ENCODE data around the gene LMBR1.
A peak's percentile ranks its signal among the peaks of the same experiment; 100 is the strongest.
"Not testable (repeated sequence)": the region's sequence is repeated elsewhere in the genome, so short reads cannot be mapped to it uniquely, and the experiment has no call there.

LMBR1 gene

GRCh38 chr7:156725073-156725472 lies 167.9 kb downstream of the LMBR1 start:
- H3K27ac ChIP-seq: no peak overlapping the region
- DNase-seq (ENCODE audit: low read depth, low spot score): peak; percentile 48

- H3K27ac ChIP-seq: no peak overlapping the region
- no peak for DNase-seq (ENCODE audit: low read depth, low spot score)
These were observed 170.7 kb downstream of the LMBR1 start for GRCh38 chr7:156722043-156722826.

GRCh38 chr7:156703773-156704482 lies 189.1 kb downstream of the LMBR1 start:
- no peak overlapping the region for H3K27ac ChIP-seq
- DNase-seq (ENCODE audit: low read depth, low spot score): no peak

GRCh38 chr7:156703209-156703608 lies 189.8 kb downstream of the LMBR1 start:
- DNase-seq (ENCODE audit: low read depth, low spot score): no peak
- H3K27ac ChIP-seq: no peak overlapping the region

- no peak overlapping the region for H3K27ac ChIP-seq
- no peak for DNase-seq (ENCODE audit: low read depth, low spot score)
These were observed 190.6 kb downstream of the LMBR1 start for GRCh38 chr7:156702399-156702798.

- not testable (repeated sequence) for H3K27ac ChIP-seq; DNase-seq (ENCODE audit: low read depth, low spot score)
These were observed 191.2 kb downstream of the LMBR1 start for GRCh38 chr7:156701787-156702186.

- not testable (repeated sequence) for DNase-seq (ENCODE audit: low read depth, low spot score); H3K27ac ChIP-seq
These were observed 194.5 kb downstream of the LMBR1 start for GRCh38 chr7:156698512-156698911.

GRCh38 chr7:156697283-156697682 lies 195.7 kb downstream of the LMBR1 start:
- not testable (repeated sequence) for H3K27ac ChIP-seq; DNase-seq (ENCODE audit: low read depth, low spot score)

GRCh38 chr7:156693627-156694026 lies 199.4 kb downstream of the LMBR1 start:
- no peak for DNase-seq (ENCODE audit: low read depth, low spot score)
- H3K27ac ChIP-seq: no peak overlapping the region

GRCh38 chr7:156692849-156693248 lies 200.1 kb downstream of the LMBR1 start:
- no peak overlapping the region for H3K27ac ChIP-seq
- no peak for DNase-seq (ENCODE audit: low read depth, low spot score)

GRCh38 chr7:156691764-156692163 lies 201.2 kb downstream of the LMBR1 start:
- H3K27ac ChIP-seq: no peak overlapping the region
- DNase-seq (ENCODE audit: low read depth, low spot score): no peak

- no peak for DNase-seq (ENCODE audit: low read depth, low spot score)
- H3K27ac ChIP-seq: no peak overlapping the region
These were observed 208.3 kb downstream of the LMBR1 start for GRCh38 chr7:156684661-156685060.

GRCh38 chr7:156684251-156684650 lies 208.7 kb downstream of the LMBR1 start:
- H3K27ac ChIP-seq: no peak overlapping the region
- no peak for DNase-seq (ENCODE audit: low read depth, low spot score)

- no peak overlapping the region for H3K27ac ChIP-seq
- DNase-seq (ENCODE audit: low read depth, low spot score): no peak
These were observed 210.1 kb downstream of the LMBR1 start for GRCh38 chr7:156682928-156683327.

GRCh38 chr7:156680281-156680680 lies 212.7 kb downstream of the LMBR1 start:
- no peak for DNase-seq (ENCODE audit: low read depth, low spot score)

GRCh38 chr7:156677374-156678054 lies 215.5 kb downstream of the LMBR1 start:
- no peak for DNase-seq (ENCODE audit: low read depth, low spot score)

More at GRCh38 chr7:156680281-156680680, 212.7 kb downstream of the LMBR1 start:
- no peak overlapping the region for H3K27ac ChIP-seq

GRCh38 chr7:156676263-156676662 lies 216.7 kb downstream of the LMBR1 start:
- no peak for DNase-seq (ENCODE audit: low read depth, low spot score)
- H3K27ac ChIP-seq: no peak overlapping the region

More at GRCh38 chr7:156677374-156678054, 215.5 kb downstream of the LMBR1 start:
- no peak overlapping the region for H3K27ac ChIP-seq

GRCh38 chr7:156675721-156676120 lies 217.3 kb downstream of the LMBR1 start:
- DNase-seq (ENCODE audit: low read depth, low spot score): no peak
- no peak overlapping the region for H3K27ac ChIP-seq

GRCh38 chr7:156673902-156674301 lies 219.1 kb downstream of the LMBR1 start:
- DNase-seq (ENCODE audit: low read depth, low spot score): no peak
- H3K27ac ChIP-seq: no peak overlapping the region

GRCh38 chr7:156673454-156673853 lies 219.5 kb downstream of the LMBR1 start:
- DNase-seq (ENCODE audit: low read depth, low spot score): no peak
- no peak overlapping the region for H3K27ac ChIP-seq
